Keratinocyte (primary cell): ENCODE data around the gene GBP5. TPM values are rescaled to one million over a fixed set of nuclear protein-coding genes. Genes with fewer than 3 reads are reported as not detected.

Experiments
- DNase-seq: peaks from one replicate; pipeline ENCODE4 v3.0.0-alpha.2; 2011; ENCODE audit warnings: low read depth, missing footprints, low spot score
- FAIRE-seq: peaks from 2 replicates; lab custom pipeline; 2011; peaks lifted over from hg19 to GRCh38; lab: Jason Lieb, UNC
- H2AFZ ChIP-seq: 2 replicates; pipeline ENCODE4 v1.6.0; 2012; ENCODE audit warnings: low read length, control low read depth, inconsistent platforms; ENCODE audit not compliant: control insufficient read depth
- H3K27ac ChIP-seq: 2 replicates; pipeline ENCODE4 v1.5.1; 2011; ENCODE audit warnings: low read length; ENCODE audit not compliant: control insufficient read depth, insufficient read depth
- H3K27me3 ChIP-seq: 3 replicates; pipeline ENCODE4 v1.6.0; 2011; ENCODE audit warnings: low read length; ENCODE audit not compliant: control insufficient read depth, insufficient read depth; ENCODE audit errors: extremely low read depth
- H3K36me3 ChIP-seq, 2 experiments: 2 replicates in 1 of 2; 3 replicates in 1 of 2; pipeline ENCODE4 v1.5.1; 2011; ENCODE audit warnings: low read length in 2 of 2, mild to moderate bottlenecking in 1 of 2; ENCODE audit not compliant: control insufficient read depth in 2 of 2, insufficient read depth in 2 of 2; ENCODE audit errors: extremely low read depth in 1 of 2
- H3K4me1 ChIP-seq: 3 replicates; pipeline ENCODE4 v1.5.1; 2011; ENCODE audit warnings: low read length; ENCODE audit not compliant: control insufficient read depth, insufficient read depth; ENCODE audit errors: extremely low read depth
- H3K4me2 ChIP-seq: 3 replicates; pipeline ENCODE4 v1.6.0; 2011; ENCODE audit warnings: low read depth, low read length; ENCODE audit not compliant: control insufficient read depth, insufficient read depth; ENCODE audit errors: extremely low read depth
- H3K4me3 ChIP-seq, 3 experiments: fragments of 200-600 bp in 1 of 3; sonication (generic) in 1 of 3; 2 replicates in 2 of 3; 3 replicates in 1 of 3; pipeline ENCODE4 v1.5.1; 2011 to 2016; ENCODE audit warnings: low read length in 3 of 3, mild to moderate bottlenecking in 3 of 3, control low read depth in 2 of 3, inconsistent platforms in 1 of 3, low read depth in 1 of 3, mixed read lengths in 1 of 3, mixed run types in 1 of 3, moderate library complexity in 1 of 3; ENCODE audit not compliant: control insufficient read depth in 2 of 3, insufficient read depth in 2 of 3; ENCODE audit errors: extremely low read depth in 1 of 3
- H3K79me2 ChIP-seq: 2 replicates; pipeline ENCODE4 v1.6.0; 2012; ENCODE audit warnings: low read length; ENCODE audit not compliant: control insufficient read depth, insufficient read depth
- H3K9ac ChIP-seq: 3 replicates; pipeline ENCODE4 v1.6.0; 2011; ENCODE audit warnings: low read length; ENCODE audit not compliant: control insufficient read depth, insufficient read depth; ENCODE audit errors: extremely low read depth
- H3K9me1 ChIP-seq: 3 replicates; pipeline ENCODE4 v1.6.0; 2011; ENCODE audit warnings: low read length; ENCODE audit not compliant: control insufficient read depth, insufficient read depth; ENCODE audit errors: extremely low read depth
- H3K9me3 ChIP-seq: 2 replicates; pipeline ENCODE4 v1.5.1; 2012; ENCODE audit warnings: low read depth, low read length; ENCODE audit not compliant: control insufficient read depth
- H4K20me1 ChIP-seq: 3 replicates; pipeline ENCODE4 v1.6.0; 2011; ENCODE audit warnings: low read length; ENCODE audit not compliant: control insufficient read depth, insufficient read depth; ENCODE audit errors: extremely low read depth
- EZH2 ChIP-seq: IDR thresholded peaks from one replicate; pipeline ENCODE4 v1.6.1; 2012; ENCODE audit warnings: inconsistent platforms, mild to moderate bottlenecking, low read length, moderate library complexity
- dilution Hi-C: fragments of 300-500 bp; cut with MboI; formaldehyde crosslinking; loops from one replicate; pipeline ENCODE4 v1.7.0; 2020; ENCODE audit warnings: low sequenced_read_pairs; ENCODE audit not compliant: extremely low pct_ligation_motif_present
- polyA plus RNA-seq, 5 experiments: library from polyadenylated mRNA; depleted of rRNA in 3 of 5; stranded (reverse) in 3 of 5; stranded (forward) in 1 of 5; unstranded in 1 of 5; fragments of >200 nt; gene quantifications; 1 replicate in 1 of 5; 2 replicates in 3 of 5; 3 replicates in 1 of 5; pipeline versions ENCODE4 v1.2.1 to v1.2.3, GENCODE V29; 2011 to 2012; ENCODE audit warnings: missing spikeins in 2 of 5, low read depth in 1 of 5, low replicate concordance in 1 of 5
- TF ChIP-seq, protein P1 (sequence below), 3 experiments: IDR thresholded peaks in 1 of 3; conservative IDR thresholded peaks in 1 of 3; optimal IDR thresholded peaks in 1 of 3; 2 replicates in 2 of 3; 3 replicates in 1 of 3; pipeline versions ENCODE3 to v1.5.1; 2011; ENCODE audit warnings: low read length in 3 of 3, mild to moderate bottlenecking in 3 of 3, moderate library complexity in 2 of 3, control low read depth in 1 of 3, inconsistent platforms in 1 of 3; ENCODE audit not compliant: insufficient read depth in 2 of 3; ENCODE audit errors: extremely low read depth in 1 of 3

GBP5 gene
- polyA plus RNA-seq, 1 donor (not counting 4 experiments of a cell fraction or from before 2014, with no cell fraction given) = 0.03 TPM

DNA sequence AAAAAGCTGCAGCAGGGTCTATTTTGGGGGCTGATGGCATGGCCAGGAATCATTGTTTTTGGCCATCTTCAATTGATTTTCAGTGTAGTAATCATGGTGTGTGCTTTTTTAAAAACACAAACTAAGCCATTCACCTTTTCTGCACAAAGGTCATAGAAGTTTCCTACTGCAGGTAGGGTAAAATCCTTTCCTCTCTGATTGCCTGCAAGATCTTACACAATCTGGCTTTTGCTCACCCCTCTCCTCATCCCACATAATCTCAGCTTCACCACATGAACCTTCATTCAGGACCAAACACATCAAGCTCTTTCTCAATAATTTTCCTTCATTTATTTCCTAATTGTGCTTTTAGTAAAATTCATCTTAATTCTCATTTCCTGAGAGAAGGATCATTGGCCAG, 38.3 kb upstream of the GBP5 start:
- Histone ChIP-seq H3K4me1 (peaks cover 5% of the 10 kb centered on the region), H3K4me3 (no peak overlapping the region), H2AFZ (no peak overlapping the region), H3K79me2 (no peaks in the 10 kb centered on the region), H3K36me3 (no peaks in the 10 kb centered on the region), H3K9me1 (no peaks in the 10 kb centered on the region), H3K27ac (no peak overlapping the region), H3K9me3 (no peaks in the 10 kb centered on the region), H3K27me3 (no peaks in the 10 kb centered on the region), H3K9ac (no peak overlapping the region), H4K20me1 (no peaks in the 10 kb centered on the region), H3K4me2 (no peak overlapping the region)
- FAIRE-seq (no peak), DNase-seq (no peak)
- dilution Hi-C loops = no loop called here
- TF ChIP-seq EZH2 = no peak
- TF ChIP-seq, protein P1, sequence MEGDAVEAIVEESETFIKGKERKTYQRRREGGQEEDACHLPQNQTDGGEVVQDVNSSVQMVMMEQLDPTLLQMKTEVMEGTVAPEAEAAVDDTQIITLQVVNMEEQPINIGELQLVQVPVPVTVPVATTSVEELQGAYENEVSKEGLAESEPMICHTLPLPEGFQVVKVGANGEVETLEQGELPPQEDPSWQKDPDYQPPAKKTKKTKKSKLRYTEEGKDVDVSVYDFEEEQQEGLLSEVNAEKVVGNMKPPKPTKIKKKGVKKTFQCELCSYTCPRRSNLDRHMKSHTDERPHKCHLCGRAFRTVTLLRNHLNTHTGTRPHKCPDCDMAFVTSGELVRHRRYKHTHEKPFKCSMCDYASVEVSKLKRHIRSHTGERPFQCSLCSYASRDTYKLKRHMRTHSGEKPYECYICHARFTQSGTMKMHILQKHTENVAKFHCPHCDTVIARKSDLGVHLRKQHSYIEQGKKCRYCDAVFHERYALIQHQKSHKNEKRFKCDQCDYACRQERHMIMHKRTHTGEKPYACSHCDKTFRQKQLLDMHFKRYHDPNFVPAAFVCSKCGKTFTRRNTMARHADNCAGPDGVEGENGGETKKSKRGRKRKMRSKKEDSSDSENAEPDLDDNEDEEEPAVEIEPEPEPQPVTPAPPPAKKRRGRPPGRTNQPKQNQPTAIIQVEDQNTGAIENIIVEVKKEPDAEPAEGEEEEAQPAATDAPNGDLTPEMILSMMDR (optimal IDR thresholded peaks at IDR 0.05 in 1 of 3, IDR thresholded peaks at IDR 0.05 in 1 of 3, conservative IDR thresholded peaks at IDR 0.05 in 1 of 3; ENCODE audit: extremely low read depth in 1 of 3, insufficient read depth in 2 of 3, low read length in 3 of 3) = no peak

DNA sequence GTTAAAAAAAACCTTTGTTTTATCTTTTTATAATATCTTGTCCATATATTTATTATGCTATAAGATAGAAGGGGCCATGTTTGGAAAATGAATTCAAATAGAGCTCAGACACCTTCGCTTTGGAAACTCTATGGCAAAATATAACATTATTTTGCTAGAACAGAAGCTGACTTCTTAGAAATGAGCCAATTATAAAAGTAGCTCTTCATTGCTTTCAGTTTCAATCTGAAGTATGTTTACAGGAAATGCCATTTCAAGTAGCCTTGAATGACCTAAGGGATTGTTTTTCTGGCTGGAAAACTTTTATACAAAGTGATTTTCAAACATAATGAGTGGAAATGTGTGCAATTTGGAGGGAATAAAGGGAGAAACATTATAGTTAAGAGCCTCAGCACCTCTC, 37.8 kb upstream of the GBP5 start:
- H3K36me3 ChIP-seq = no peaks in the 10 kb centered on the region
- H4K20me1 ChIP-seq = no peaks in the 10 kb centered on the region
- H3K4me2 ChIP-seq = no peak overlapping the region
- no peaks in the 10 kb centered on the region for H3K79me2 ChIP-seq
- peak overlapping the region; percentile 16 for H2AFZ ChIP-seq
- H3K27ac ChIP-seq = no peak overlapping the region
- no peaks in the 10 kb centered on the region for H3K9me1 ChIP-seq
- peaks cover 6% of the 10 kb centered on the region for H3K4me1 ChIP-seq
- TF ChIP-seq, protein P1 (optimal IDR thresholded peaks at IDR 0.05 in 1 of 3, IDR thresholded peaks at IDR 0.05 in 1 of 3, conservative IDR thresholded peaks at IDR 0.05 in 1 of 3; ENCODE audit: extremely low read depth in 1 of 3, insufficient read depth in 2 of 3, low read length in 3 of 3) = no peak
- no peak for TF ChIP-seq EZH2
- no peak for FAIRE-seq
- dilution Hi-C loops = no loop called here
- no peak overlapping the region for H3K9ac ChIP-seq
- no peaks in the 10 kb centered on the region for H3K9me3 ChIP-seq
- H3K4me3 ChIP-seq = no peak overlapping the region
- no peaks in the 10 kb centered on the region for H3K27me3 ChIP-seq
- DNase-seq = no peak
